GM21423 (cell line): ENCODE data around the gene DACT2.
"Not testable (repeated sequence)": the region's sequence is repeated elsewhere in the genome, so short reads cannot be mapped to it uniquely, and the experiment has no call there.

ENCODE experiments used
- ATAC-seq: cut with Tn5 transposase; IDR thresholded peaks from one replicate; pipeline ENCODE4 v1.9.1; 2021; ENCODE audit warnings: mild to moderate bottlenecking, moderate library complexity; ENCODE audit not compliant: unreplicated experiment

Gene DACT2, protein sequence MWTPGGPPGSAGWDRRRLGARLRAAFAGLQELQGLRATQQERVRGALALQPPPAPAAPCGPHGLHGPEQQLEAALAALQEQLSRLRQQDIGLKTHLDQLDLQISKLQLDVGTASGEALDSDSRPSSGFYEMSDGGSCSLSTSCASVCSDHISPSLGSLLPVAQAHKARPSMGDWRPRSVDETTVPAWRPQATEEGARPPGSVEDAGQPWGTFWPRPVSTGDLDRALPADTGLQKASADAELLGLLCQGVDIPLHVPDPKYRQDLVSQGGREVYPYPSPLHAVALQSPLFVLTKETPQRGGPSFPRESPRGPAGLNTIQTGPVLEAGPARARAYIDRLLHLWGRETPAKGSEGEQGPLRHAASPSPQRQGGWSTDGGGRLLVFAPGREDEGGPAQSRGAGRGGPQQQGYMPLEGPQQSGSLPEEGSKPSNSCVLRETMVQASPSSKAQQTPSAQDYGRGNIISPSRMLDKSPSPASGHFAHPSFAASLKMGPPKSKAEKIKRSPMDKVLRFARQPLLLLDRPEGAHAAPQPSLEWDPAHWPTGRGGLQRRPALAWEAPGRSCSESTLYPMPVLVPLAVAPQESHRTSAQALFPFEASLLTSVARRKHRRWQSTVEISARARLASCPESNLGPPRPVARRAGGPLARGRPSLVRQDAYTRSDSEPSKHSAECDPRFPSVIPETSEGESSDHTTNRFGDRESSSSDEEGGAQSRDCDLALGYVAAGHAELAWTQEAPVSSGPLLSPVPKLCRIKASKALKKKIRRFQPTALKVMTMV

DNA sequence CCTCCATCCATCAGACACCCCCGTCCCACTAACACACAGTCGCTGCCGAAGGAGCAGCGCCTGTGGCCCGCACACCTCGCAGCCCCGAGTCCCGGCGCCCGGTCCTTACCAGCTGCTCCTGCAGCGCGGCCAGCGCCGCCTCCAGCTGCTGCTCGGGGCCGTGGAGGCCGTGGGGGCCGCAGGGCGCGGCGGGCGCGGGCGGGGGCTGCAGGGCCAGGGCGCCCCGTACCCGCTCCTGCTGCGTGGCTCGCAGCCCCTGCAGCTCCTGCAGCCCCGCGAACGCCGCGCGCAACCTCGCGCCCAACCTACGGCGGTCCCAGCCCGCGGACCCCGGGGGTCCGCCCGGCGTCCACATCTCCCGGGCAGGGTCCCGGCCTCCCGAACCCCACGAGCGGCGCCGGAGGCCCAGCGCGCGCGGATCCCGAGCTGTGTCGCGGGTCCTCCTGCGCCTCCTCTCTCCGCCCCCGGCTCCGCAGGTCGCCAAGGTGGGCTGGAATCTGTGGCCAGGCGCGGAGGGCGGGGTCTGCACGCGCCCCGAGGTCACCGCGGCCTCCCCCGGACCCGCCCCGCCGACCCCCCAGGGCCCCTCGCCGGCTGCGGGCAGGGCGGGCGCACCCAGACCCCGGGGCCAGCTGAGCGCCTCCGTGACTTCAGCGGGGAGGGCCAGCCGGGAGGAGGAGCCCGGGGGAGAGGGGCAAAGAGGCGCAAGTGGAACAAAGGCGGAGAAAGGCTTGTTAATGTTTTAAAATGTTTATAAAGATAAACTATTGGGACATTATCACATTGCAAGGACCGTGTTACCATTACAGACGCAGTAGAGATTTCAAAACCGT is at the start of gene DACT2:
Gene DACT2 (minus strand): TSS at position 499 of the 833 bp plus-strand sequence. CDS start 144 bp downstream, at position 355.
- no peak for ATAC-seq

DNA sequence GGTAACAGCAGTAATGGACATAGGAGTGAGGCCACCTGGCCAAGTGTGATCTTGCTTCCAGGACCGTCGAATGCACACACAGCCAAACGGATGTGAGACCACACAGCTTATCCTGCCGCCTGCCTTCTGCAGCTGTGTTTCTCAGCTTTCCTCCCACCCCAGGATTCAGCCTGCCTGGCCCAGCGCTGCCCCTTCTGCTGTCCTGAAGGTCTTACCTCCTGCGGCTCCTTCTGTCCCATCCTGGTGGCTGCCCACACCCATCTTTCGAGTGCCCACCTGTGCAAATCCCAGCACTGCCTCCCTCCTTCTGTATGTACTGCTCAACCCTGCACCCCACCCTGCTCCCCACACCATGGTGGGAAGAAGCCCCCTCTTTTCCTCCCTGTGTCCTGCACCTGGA is 49.4 kb upstream of the DACT2 start:
- no peak for ATAC-seq

DNA sequence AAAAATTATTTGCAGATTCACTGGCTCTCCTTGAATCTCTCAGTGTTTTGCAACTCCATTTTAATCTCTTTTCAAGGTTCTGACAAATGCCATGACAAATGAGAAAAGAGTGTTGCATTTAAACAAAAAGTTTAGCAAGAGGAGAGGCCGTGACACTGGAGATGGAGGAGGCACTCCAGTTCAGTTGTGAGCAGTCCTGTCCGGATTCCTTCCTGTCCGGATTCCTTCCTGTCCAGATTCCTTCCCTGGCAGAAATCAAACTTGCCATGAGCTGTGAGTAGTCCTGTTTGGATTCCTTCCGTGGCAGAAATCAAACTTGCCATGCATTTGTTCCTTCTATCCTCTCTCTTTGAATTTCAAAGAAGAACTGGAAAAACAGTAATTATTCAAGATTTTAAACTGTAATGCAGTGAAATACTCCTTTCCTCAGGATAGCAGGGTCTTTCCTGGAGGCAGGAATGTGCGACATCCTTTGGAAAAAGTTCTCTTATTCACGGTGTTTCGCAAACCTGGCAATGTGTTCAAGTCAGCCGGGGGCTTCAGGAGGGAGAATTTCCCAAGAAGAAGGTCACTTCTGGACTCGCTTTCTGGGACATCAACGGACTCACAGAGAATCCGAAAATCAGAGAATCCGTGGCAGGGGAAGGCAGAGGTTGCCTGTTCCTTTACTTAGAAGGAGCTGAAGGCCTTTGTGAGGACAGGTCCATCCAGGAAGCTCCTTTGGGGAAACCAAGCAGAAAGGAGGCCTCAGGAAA is 48.7 kb upstream of the DACT2 start:
- no peak for ATAC-seq

DNA sequence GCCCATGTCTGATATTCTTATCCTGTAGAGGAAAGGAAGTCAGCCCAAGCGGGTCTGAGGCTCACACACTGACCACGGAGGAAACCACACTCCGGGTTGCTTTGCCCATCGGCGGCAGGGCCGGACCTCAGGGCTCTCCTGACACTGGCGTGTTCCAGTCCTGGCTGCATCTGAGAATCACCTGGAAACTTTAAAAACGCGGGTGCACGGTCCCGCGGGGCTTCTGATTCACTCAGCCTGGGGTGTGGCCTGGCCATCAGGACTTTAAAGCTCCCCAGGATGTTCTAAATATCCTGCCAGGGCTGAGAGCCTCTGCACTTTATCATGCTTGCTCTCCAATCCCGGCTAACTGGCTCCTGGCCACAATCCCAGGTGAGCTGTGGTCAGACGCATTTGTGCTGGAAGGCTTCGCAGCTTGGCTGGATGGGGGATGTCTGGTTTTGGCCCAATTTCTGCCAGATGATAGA is 47.7 kb upstream of the DACT2 start:
- no peak for ATAC-seq

DNA sequence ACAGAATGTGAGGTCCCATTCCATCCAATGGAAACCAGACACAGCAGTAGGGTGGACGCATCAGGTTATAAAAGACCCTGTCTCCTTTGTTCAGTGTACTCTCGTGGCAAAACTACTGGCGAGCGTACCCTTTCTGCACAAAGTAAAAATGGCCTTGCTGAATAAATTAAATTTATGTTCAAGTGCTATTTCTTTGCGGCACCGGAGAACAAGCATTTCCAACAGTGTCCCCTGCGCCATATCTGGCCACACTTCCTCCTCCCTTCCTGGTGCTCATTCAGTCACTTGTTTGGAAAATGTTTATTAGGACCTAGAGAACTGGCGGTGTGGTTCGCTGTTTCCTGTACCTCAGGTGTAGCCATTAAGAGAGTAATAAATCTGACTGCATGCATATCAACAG is 46.9 kb upstream of the DACT2 start:
- ATAC-seq = no peak

DNA sequence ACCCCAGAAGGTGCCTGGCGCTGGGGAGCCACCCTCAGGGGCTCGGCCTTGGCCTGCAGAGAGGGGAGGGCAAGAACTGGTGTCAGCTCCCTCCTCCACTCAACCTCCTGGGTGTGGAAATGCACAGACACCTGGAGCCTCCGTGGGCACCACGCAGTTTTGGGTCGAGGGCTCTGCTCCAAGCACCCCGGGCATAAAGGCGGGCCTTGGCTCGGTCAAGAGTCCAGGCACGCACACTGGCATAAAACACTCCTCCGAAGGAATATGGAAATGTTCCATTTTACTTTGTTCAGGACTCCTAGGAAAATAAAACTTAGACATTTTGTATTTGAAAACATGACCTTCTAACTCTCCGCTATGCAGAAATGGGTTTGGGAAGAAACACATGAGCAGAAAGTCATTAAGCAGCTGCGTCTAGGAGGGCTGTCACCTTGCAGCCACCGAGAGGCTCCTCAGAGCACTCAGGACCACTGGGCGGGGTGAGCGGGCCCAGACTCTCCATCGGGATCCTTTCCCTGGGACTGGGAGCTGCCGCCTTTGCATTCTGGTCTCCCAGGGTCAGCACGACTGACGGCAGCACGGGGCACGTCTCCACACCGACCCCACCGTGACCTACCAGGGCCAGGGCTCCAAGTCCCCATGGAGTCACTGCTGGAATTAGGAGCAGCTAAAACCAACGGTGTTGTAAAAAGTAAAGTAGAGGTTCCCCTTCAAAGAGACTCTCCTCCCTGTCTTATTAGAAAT is 46.0 kb upstream of the DACT2 start:
- ATAC-seq = no peak

DNA sequence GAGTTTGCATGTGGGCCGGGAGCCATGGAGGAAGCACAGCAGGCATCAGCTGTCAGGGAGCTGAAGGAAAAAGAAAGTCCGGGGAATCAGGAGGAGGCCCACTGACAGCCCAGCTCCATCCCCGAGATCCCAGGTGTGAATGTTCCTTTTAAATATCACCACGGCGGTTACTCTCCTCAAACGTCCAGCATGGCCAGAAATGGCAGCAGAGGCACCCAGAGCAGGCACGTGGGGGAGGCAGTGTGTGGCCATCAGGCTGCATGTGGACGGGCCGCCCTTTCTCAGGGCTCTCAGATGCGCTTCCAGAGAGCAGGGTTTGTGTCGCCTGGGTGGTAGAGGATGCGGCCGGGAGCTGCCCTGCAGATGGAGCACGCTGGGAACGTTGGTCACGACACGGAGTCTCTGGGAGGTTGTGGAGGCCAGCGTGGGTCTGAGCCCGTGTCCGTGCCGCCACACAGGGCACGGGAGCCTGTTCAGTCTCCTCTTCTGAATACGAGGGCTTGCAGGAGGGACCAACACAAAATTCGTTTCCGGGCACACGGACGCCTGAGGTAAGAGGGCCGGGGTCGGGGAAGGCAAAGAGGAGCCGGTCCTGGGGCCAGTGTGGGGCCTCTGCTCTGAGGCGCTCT is 45.3 kb upstream of the DACT2 start:
- ATAC-seq = no peak

DNA sequence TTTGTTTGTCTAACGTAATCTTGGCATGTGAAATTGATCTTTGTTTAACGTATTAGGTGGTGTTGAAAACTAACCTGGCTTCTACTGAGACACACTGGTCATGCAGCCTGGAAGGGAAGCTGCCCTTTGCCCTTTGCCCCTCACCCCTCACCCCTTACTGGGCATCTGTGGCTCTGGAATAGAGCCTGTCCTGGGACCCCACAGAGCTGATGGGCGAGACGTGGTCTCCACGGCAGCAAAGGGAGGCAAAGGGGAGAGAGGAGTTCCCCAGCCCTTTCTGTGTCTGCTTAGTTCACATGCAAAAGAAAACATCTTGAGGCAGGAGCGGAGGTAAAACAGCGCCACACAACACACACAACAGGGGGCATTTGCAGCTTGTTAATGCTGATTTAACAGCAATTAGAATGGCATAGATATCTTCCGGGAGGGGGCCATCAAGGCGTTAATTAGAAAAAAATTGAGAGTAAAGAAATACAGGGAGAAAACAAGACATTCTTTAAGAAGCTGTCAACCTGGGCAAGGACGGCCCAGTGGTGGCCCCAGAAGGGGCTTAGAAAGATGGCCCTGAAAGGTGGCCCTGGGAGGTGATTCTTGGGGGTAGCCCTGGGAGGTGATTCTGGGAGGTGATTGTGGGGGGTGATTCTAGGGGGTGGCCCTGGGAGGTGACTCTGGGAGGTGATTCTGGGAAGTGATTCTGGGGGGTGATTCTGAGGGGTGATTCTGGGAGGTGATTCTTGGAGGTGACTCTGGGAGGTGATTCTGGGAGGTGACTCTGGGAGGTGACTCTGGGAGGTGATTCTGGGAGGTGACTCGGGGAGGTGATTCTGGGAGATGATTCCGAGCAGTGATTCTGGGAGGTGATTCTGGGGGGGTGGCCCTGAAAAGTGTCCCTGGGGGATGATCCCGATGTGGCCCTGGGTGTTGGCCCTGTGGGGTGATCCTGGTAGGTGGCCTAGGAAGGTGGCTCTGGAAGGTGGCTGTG is 44.5 kb upstream of the DACT2 start:
- no peak for ATAC-seq

DNA sequence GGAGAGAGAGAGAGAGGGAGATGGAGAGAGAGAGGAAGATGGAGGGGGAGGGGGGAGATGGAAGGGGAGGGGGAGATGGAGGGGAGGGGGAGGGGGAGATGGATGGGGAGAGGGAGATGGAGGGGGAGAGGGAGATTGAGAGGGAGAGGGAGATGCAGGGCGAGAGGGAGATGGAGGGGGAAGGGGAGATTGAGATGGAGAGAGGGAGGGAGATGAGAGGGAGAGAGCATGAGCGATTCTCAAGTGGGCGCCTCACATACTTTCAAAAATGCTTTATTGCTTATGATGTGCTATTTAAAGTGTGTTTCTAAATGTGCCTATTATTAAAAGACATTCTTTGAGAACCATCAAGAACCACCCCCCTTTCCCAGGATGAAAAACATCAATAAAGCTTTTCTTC is 43.7 kb upstream of the DACT2 start:
- no peak for ATAC-seq

DNA sequence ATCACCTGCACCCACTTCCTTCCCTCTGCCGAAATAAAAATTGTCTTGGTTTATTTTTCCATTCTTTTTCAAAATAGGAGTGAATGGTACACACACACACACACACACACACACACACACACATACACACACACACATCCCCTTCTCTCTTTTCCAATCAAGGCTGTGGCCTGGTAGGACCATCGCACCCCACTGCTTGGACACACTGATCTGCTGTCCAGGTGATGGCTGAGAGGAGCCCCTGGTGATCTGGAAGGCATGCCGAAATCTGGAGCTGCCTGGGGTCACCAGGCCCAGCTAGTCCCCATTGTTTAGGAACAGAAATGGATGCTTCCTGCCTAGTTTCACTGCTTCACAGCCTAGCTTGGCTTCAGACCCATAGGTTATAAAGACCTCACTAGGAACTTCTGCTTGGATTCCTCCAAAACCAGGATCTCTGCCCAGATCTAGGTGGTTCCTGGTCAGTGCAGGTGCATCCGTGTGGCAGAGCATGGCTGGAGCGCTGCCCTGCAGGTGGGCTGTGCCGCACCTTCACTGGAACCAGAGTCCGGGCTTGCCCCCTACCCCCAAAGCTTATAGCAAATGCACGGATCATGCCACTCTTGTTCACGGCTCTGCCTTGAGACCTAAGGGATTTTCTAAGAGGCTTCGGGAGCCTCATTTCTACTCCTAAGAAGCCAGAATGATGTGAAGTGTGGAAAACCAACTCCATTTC is 42.9 kb upstream of the DACT2 start:
- ATAC-seq = no peak

DNA sequence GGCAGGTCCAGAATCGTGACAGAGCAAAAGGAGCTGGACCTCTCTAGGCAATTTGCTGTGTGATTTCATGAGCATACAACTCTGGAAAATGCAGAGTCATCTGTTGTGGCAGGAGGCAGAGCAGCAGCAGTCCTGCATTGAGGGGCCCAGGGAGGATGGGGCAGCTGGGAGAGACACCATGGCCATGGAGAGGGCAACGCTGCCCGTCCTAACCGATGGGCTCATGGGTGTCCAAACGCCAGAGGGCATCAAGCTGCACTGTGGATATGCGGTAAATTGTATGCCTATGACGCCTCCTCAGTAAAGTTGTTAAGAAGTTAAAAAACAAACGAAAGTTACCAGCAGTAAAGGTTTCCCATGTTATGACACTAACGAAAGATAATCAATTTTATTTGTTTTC is 42.2 kb upstream of the DACT2 start:
- ATAC-seq = no peak

DNA sequence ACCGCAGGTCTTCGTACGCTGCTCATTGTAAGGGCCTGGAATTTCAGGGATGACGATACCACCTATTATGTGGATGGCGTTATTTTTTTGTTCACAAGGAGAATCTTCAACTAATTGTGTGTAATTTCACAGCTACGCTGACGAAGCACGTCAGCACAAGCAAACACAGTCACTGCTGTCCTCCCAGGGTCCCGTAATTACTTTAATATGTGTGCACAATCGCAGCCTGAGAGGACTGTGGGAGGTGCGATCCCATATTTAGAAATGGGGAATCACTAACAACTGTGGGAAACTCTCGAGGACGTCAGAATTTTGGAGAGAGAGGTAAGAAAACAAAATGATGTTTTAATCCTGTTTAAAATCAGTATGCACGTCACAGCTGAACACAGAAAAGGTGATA is 40.2 kb upstream of the DACT2 start:
- no peak for ATAC-seq

DNA sequence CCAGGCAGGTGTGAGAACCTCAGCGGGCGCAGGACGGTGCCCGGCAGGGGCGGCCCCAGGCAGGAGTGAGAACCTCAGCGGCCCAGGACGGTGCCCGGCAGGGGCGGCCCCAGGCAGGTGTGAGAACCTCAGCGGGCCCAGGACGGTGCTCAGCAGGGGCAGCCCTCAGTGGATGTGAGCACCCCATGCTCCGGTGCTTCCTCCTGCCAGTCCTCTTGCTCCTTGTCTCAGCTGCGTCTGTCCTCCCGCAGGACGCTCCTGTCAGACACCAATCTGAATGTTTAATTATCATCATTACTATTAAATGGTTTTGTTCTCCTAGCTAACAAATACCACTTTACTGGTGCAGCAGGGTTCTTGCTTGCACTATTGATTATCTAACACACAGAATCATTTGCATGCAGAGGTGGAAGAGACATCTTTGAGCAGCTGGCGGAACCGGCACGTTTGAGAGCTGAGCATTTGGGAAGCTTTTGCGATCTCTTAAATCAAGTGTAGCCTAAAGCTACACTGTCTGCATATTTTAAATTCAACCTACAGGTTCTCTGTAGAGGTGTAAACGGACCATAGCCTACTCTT is 39.4 kb upstream of the DACT2 start:
- ATAC-seq = no peak

DNA sequence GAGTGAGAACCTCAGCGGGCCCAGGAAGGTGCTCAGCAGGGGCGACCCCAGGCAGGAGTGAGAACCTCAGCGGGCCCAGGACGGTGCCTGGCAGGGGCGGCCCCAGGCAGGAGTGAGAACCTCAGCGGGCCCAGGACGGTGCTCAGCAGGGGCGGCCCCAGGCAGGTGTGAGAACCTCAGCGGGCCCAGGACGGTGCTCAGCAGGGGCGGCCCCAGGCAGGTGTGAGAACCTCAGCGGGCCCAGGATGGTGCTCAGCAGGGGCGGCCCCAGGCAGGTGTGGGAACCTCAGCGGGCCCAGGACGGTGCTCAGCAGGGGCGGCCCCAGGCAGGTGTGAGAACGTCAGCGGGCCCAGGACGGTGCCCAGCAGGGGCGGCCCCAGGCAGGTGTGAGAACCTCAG is 37.3 kb upstream of the DACT2 start:
- not testable (repeated sequence) for ATAC-seq

DNA sequence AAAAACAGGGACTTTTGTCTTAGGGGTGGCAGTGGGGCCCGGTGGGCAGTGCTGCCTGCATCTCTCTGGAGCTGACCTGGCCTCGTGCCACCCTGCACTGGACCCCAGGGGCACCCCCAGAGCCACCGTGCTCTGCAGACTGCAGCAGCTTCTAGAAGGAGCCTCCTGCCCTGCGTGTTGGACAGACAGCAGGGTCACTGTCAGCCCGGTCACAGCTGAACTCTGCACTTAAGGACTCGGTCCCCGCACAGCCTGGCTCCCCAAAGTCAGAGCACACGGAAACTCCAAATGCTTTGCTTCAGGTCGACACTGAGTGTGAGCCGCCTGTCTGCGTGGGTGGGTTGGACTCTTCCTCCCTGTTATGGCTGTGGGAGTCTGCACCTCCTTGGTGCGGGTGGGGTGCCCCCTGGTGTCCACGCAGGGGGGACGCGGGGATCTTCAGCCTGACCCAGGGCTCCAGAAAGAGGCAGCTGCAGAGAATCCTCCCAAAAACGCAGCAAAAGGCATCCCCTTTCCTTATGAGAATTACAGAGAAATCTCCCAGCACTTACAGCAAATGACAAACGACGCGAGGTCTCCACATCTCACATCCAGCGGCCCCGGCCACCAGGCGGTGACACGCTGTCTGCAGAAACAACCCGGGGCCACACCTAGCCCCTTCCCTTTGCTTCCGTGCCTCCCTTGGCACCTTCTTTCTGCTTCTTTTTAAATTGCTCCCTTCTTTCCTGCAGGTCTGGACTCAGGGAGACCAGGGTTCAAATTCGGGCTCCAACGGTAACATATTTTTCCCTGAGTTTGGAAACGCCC is 36.3 kb upstream of the DACT2 start:
- ATAC-seq = no peak

DNA sequence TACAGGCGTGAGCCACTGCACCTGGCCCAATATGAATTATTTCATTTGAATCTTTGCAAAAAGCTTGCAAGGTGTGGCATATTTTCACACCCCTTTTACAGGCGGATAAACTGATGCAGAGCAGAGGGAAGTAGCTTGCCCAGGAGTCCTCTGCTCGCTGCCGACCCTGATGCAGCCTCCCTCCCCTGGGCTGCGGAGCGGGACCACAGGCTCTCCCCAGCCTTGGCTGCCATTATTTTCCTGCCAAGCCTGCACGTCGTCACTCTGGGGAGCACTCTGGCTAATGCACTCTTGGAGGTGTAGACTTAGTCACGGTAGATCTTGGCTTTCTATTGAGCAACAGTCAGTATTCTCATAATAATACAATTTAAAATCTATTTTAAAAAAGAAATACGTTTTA is 34.8 kb upstream of the DACT2 start:
- no peak for ATAC-seq
